Duodenal mucosa (tissue), 2 donors: ENCODE data around the gene DUT.

Experiments
- H3K27ac ChIP-seq: one replicate; pipeline ENCODE4 v1.7.0; 2013; ENCODE audit warnings: low read depth, low read length
- H3K27me3 ChIP-seq, 2 donors: one replicate each; pipeline ENCODE4 v1.7.0; 2013; ENCODE audit warnings: low read length in 2 of 2, control low read depth in 1 of 2; ENCODE audit not compliant: insufficient read depth in 2 of 2, control insufficient read depth in 1 of 2
- H3K36me3 ChIP-seq, 2 donors: one replicate each; pipeline ENCODE4 v1.7.0; 2013; ENCODE audit warnings: low read length in 2 of 2, control low read depth in 1 of 2; ENCODE audit not compliant: insufficient read depth in 2 of 2, control insufficient read depth in 1 of 2
- H3K4me1 ChIP-seq, 2 donors: one replicate each; pipeline ENCODE4 v1.7.0; 2013; ENCODE audit warnings: low read length in 2 of 2, control low read depth in 1 of 2; ENCODE audit not compliant: insufficient read depth in 2 of 2, control insufficient read depth in 1 of 2
- H3K4me3 ChIP-seq, 2 donors: one replicate each; pipeline ENCODE4 v1.7.0; 2013; ENCODE audit warnings: low read length in 2 of 2, low read depth in 1 of 2
- H3K9ac ChIP-seq, 2 donors: one replicate each; pipeline ENCODE4 v1.7.0; 2013; ENCODE audit warnings: low read length in 2 of 2, low read depth in 1 of 2
- H3K9me3 ChIP-seq, 2 donors: one replicate each; pipeline ENCODE4 v1.7.0; 2013; ENCODE audit warnings: low read length in 2 of 2, control low read depth in 1 of 2; ENCODE audit not compliant: control insufficient read depth in 1 of 2

DUT gene

DNA sequence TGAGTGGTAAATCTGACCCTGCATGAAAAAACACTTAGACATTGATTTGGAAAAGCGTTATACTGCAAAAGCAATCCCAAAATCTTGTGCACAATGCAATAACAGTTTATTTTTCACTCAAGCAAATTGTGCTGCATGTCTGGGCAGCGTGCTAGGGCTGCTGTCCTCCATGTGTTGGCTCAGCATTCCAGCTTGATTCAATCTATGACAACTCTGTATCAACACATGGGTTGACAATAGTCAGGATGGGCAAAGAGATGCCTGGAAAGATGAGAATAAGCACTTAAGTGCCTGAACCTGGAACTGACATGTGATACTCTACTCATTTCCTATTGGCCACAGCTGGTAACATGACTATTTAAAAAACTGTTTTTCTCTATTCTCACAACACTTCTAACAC, 51.8 kb downstream of the DUT start:
- no peak overlapping the region for H3K9ac ChIP-seq
- H3K27ac ChIP-seq, result no peak overlapping the region
- H3K27me3 ChIP-seq, result no peaks in the 10 kb centered on the region
- H3K4me1 ChIP-seq, result no peaks in the 10 kb centered on the region
- H3K4me3 ChIP-seq, result no peak overlapping the region
- H3K9me3 ChIP-seq, result no peaks in the 10 kb centered on the region
- no peaks in the 10 kb centered on the region for H3K36me3 ChIP-seq

DNA sequence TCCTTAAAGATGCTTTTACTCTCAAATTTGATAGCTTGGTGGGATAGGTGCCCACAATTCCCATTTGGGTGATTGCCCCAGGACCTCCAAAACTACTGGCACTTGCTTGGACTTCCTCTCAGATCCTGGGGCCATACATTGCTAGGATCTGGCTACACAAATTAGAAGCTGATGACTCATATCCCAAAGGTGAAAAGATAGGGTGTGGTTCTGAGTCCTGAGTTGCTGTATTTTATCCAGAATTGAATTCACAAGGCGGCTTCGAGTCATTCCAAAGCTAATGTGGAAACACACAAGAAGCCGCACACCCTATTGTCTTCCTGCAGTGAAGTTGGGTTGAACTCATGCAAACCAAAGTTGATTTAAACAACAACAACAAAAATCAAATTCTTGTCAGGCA, 53.4 kb downstream of the DUT start:
- no peaks in the 10 kb centered on the region for H3K4me1 ChIP-seq
- H3K27me3 ChIP-seq, result no peaks in the 10 kb centered on the region
- H3K9me3 ChIP-seq, result no peaks in the 10 kb centered on the region
- H3K9ac ChIP-seq, result no peak overlapping the region
- H3K4me3 ChIP-seq, result no peak overlapping the region
- no peak overlapping the region for H3K27ac ChIP-seq
- no peaks in the 10 kb centered on the region for H3K36me3 ChIP-seq

DNA sequence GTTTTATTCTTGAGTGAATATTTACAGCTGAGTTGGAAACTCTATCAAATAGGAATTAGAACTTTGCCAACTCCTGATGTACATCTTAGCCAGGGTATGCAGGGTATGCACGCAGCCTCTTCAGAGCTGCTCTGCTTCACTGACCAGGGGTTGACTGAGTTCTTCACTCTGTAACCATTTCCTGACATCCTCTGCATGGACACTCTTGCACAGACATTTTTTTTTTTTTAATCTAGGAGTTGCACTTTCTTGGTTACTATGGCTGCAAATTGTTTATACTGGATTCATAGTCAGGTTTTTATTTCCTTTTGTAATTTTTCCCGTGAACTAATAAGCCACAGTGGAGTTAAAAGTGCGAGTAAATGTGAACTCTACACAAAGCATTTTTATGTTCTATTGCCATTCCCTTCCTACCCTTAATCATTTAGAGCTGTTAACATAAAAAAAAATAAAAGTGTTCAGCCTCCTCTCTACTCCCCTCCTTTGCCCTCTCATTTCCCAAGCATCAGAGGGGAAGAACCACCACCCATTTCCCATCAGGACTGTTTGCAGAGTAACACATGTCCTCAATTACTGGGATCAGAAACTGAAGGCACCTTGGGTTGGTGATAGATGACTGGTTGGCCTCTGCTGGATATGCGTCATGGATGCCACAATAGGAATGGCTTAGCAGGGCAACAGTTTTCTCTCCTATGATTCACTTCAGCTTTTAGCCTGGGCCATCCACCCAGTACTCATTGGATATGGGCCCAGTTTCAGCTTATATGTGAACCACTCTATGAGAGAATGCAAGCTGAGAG, 54.0 kb downstream of the DUT start:
- H3K4me3 ChIP-seq, result no peak overlapping the region
- H3K9me3 ChIP-seq, result no peaks in the 10 kb centered on the region
- H3K27ac ChIP-seq, result no peak overlapping the region
- no peaks in the 10 kb centered on the region for H3K27me3 ChIP-seq
- no peaks in the 10 kb centered on the region for H3K4me1 ChIP-seq
- H3K36me3 ChIP-seq, result no peaks in the 10 kb centered on the region
- no peak overlapping the region for H3K9ac ChIP-seq

DNA sequence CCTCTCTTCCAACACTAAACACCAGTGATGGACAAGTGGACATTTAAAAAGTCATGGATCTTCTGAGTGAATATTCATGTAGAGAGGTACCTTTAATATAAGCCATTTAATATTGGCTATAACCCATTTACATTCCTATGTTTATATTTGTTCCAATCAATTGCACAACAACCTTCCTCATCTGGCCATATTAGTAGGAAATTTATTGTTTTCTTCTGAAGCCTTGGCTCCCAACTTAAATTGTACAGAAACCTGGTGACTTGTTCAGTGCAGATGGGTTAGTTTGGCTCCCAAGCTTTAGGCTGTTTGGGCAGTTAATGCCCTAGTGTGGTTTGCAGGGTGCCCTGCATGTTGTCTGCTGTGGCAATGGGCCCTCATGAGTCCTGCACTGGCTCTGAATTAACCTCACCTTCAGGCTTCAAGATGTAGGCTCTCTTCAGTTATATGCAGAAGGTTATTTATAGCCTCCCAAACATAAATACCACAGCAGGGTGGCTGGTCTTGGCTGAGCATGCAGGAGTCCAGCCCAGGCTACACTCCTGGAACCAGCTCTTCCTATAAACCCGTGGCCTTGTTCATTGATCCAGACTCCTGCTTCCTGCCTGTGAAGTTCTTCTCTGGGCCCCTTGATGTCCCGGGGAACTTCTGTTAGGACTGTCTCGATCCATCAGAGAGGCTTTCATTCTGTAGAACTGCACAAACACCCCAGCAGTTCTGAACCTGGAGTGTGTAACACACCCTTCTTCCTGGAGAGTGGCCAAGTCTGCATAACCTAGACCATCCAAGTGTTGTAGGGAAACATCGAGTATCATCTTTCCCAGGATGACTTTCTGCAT, 57.0 kb downstream of the DUT start:
- no peaks in the 10 kb centered on the region for H3K27me3 ChIP-seq
- no peaks in the 10 kb centered on the region for H3K9me3 ChIP-seq
- H3K27ac ChIP-seq, result no peak overlapping the region
- H3K4me3 ChIP-seq, result no peak overlapping the region
- no peaks in the 10 kb centered on the region for H3K4me1 ChIP-seq
- H3K9ac ChIP-seq, result no peak overlapping the region
- no peaks in the 10 kb centered on the region for H3K36me3 ChIP-seq

DNA sequence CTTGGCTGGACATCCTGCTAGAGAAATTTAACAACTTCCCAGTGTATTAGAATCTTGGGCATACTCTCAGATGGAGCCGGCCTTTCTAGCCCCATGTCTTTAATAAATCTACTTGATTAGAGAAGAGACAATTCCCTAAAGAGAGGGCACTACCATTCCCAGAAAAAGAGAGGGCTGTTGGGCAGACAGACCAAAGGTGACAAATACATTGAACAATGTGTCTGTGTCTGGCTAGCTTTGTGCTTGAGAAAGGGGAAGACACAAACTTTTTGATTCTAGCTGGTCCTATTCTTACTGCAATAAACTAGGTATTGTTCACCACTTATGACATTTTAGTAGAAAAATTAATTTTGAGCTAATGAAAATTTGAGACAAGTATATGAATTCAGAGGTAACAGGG, 57.7 kb downstream of the DUT start:
- no peak overlapping the region for H3K4me3 ChIP-seq
- no peaks in the 10 kb centered on the region for H3K9me3 ChIP-seq
- H3K27ac ChIP-seq, result no peak overlapping the region
- H3K27me3 ChIP-seq, result no peaks in the 10 kb centered on the region
- H3K36me3 ChIP-seq, result no peaks in the 10 kb centered on the region
- no peak overlapping the region for H3K9ac ChIP-seq
- H3K4me1 ChIP-seq, result no peaks in the 10 kb centered on the region

DNA sequence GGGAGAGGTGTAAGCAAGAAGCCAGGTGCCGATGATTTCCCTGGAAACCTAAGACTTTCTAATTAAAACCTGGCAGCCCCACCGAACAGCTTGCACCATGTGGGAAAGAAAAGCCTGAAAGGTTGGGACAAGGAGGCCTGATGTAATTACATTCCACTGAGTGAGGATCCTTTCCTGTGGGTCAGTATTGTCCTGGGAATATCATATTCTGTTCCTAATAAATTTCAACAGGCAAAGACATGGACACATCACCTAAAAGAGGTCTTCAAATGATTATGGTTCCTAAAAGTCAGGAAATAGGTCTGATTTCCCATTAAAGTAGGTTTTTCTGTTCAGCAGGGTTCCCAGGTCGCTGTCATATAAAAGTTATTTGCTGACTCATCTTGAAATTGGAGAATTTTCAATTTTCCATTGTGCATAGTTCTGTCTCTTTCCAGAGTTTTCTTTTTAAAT, 58.5 kb downstream of the DUT start:
- Histone ChIP-seq H3K36me3 (no peaks in the 10 kb centered on the region), H3K27me3 (no peaks in the 10 kb centered on the region), H3K9ac (no peak overlapping the region), H3K9me3 (no peaks in the 10 kb centered on the region), H3K27ac (no peak overlapping the region), H3K4me3 (no peak overlapping the region), H3K4me1 (no peaks in the 10 kb centered on the region)

DNA sequence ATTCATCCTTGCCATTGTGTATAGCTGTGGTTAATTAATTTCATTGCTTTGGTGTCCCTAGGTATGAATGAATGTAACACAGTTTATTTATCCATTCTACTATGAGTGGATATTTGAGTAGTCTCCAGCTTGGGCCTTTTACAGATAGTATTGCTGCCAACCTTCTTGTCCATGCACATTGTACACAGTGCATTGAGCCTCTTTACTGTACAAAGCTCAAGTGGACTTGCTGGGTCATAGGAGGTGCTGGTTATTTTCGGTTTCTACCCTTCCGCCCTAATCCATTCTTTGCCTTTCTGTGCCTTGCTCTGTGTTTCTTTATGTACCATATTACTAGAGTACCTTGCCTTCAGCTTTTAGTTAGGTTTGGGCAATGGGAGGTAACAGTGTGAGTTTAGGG, 60.7 kb downstream of the DUT start:
- Histone ChIP-seq H3K4me1 (no peaks in the 10 kb centered on the region), H3K27me3 (no peaks in the 10 kb centered on the region), H3K9me3 (no peaks in the 10 kb centered on the region), H3K9ac (no peak overlapping the region), H3K36me3 (no peaks in the 10 kb centered on the region), H3K27ac (no peak overlapping the region), H3K4me3 (no peak overlapping the region)

DNA sequence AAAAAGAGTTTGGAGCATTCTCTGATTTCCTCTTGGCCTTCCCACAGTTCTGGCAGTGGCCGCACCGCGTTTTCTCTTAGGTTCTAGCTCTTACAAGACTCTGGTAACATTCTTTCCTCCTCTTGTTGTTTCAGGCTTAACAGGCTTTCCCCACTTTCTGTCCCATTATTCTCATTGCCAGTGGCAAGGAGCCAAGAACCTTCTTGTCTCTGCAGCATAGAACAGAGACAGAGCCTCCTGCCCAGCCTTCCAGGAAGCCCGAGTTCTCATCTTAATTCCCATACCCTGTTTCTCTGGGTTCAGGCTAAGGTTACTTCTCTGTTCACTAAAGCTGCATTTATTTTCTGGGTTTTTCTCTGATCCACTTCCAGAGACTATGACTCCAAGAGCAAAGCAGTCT, 61.1 kb downstream of the DUT start:
- no peak overlapping the region for H3K27ac ChIP-seq
- no peak overlapping the region for H3K9ac ChIP-seq

More for the DNA sequence above, 61.1 kb downstream of the DUT start:
- no peaks in the 10 kb centered on the region for H3K27me3 ChIP-seq
- H3K4me3 ChIP-seq, result no peak overlapping the region
- H3K4me1 ChIP-seq, result no peaks in the 10 kb centered on the region
- no peaks in the 10 kb centered on the region for H3K36me3 ChIP-seq
- H3K9me3 ChIP-seq, result no peaks in the 10 kb centered on the region
